DMS 273 (cell line): Measurements from ENCODE around the gene MAP3K8.

Experiments
- DNase-seq: peaks from one replicate; lab custom pipeline; 2025; ENCODE audit not compliant: unreplicated experiment; lab: John Stamatoyannopoulos, UW

Gene MAP3K8

GRCh38 chr10:30433730-30434272, at the start of gene MAP3K8:
Gene MAP3K8 (plus strand): TSS chr10:30434184. CDS start chr10:30438939, 4,755 bp downstream.
- DNase-seq = peak; percentile 75

DNA sequence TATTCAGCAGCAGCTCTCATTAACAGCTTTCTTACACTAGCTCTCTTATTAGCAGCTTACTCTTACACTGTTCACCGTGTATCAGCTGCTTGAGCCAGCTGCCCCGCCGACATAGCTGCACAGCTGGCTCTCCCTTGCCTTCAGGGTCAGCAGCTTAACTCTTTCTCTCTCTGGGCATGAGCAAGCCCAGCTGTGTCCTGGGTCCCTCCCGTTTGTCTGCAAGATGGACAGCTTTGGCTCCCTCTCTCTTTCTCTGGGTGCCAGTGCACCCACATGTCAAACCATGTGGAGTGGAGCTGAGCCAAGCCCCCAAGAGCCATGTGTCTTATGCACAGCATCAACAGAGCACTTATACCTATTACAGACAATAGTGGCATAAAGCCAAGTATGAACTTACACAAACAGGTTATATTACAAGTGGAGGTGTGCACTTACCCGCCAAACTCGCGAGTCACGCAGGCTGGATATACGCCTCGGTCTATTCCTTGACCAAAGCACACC, 49.2 kb upstream of the MAP3K8 start:
- DNase-seq = peak; percentile 79

DNA sequence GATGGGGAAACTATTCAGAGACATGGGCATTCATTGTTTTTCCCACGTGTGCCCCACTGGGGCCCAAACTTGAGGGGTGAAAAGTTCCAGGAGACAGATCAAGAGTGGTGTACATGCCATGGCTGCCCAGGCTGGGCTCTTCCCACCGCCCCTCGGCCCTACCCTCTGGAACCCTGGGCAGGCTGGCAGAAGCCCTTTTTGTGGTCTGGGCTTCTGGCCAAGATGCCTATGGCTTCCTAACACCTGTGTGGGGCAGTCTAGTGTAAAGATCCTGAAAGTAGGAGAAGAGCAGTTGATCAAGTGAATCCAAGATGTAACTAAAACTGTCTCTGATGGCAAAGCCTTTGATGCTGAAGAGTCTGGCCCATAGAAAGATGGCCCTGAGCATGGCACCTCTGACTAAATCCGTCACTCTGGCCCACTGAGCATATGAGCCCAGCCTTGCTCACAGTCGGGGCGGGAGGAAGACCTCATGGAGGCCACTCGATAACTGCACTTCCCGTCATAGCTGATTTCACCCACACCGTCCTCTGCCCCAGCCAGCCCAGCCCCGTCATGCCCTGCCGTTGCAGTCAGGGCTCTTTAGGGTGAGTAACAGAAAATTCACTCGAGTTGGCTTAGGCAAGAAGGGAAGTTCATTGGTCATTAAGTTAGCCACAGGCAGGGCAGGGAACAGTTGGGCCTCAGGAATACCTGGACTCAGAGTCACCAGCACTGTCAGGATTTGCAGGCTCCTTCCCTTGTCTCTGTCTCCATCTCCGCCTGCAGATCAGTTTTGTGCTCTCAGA, 47.0 kb upstream of the MAP3K8 start:
- DNase-seq = no peak

DNA sequence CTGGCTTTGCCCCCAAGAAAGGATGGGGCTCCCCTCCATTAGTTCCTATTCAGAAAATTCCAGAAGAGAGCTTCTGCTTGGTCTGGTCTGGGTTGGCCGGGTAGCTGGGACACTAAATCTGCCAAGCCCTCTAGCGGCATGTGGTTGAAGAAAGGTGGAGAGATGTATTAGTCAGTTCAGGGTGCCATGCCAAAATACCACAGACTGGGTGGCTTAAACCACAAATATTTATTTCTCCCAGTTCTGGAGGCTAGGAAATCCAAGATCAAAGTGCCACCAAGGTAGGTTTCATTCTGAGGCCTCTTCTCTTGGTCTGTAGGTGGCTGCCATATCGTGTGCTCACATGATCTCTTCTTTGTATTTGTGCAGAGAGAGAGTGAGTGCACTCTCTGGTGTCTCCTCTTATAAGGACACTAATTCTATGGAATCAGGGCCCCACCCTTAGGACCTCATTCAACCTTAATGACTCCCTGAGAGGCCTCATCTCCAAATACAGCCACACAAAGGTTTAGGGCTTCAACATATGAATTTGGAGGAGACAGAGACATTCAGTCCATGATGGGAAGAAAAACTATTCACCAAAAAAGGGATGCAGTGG, 46.2 kb upstream of the MAP3K8 start:
- no peak for DNase-seq

DNA sequence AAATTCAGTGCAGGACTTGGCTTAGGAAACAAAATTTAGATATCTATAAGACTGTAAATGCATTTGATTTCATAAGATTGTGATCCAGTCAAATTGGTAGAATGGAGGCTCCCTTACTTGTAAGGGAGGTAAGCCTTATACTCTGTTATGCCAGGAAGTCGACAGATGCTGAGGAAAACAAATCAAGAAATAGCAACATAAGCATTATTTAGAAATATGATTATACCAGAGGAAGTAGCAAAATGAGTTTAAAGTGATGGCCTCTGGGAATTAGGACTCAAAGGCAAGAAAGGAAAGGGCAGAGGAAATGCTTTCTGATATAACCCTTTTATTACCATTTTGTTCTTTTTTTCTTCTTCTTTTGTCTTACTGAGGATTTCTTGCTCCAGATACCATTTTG, 44.4 kb upstream of the MAP3K8 start:
- DNase-seq = no peak

GRCh38 chr10:30390207-30390606, 43.8 kb upstream of the MAP3K8 start:
- DNase-seq = no peak

DNA sequence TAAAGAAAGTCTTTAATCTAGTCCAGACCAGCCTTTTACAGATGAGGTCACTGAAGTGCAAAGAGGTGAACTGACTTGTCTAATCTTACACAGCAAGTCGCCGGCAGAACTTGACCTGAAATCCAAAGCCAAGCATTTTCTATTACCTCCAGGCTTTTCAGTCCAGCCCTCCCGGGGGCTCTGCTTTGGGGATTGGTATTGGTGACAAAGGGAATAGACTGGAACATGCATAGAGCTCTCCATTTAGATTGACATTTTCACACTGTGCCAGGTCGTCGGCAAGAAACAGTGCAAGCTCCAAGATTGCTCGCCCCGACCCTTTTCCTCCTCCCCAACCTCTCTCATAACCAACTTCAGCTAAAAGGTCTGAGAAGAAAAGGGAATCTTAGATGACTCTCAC, 42.7 kb upstream of the MAP3K8 start:
- no peak for DNase-seq

GRCh38 chr10:30392564-30392990, 41.4 kb upstream of the MAP3K8 start:
- peak; percentile 77 for DNase-seq

DNA sequence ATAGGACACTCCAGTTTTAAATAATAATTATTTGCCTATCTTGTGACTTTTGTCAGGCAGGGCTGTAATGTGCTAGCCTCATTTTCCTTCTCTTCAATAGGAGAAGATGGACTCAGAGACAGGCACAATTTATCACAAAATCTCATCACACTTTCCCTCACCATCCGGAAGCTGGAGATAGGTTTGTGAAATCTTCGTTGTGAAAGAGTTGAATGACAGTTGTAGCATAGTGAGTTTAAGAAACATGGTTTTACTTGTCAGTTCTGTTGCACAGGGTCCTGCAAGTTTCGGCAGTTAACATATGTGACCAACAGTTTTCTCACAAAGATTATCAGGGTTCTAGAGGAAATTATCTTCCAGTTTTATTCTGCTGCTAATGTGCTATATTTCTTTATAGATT, 37.7 kb upstream of the MAP3K8 start:
- DNase-seq = no peak

DNA sequence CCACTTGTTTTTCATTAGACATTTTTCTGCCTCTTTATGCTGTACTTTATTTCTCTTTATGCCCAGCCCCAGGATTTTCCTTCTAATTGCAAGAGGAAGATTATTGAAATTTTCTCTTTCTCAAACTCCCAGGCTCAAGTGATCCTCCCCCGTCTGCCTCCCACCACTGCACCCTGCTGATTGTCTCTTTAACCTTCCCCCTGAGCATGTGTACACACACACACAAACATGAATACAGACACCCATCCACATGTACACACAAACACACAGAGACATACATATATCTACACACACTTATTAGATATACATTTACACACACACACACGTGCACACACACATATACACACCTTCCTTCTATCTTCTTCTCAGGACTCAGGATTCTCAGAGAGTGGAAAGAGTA, 37.3 kb upstream of the MAP3K8 start:
- DNase-seq = no peak

DNA sequence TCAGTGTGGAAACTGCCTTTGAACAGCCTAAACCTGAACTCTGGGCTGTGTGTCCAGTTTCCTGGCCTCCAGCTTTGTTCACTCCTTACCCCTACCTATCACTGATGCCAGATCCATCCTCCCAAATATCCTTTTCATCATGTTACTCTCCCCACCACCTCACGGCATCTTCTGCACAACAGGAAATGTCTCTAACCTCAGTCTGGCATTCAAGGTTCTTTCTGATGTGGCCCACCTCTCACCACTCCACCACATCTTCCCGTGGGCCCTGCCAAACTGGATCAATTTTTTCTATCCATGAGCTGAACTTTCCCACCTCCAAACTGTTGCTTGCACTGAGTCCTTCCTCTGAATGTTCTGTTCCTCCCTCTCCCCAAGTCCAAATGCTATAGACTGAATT, 35.8 kb upstream of the MAP3K8 start:
- DNase-seq = no peak

DNA sequence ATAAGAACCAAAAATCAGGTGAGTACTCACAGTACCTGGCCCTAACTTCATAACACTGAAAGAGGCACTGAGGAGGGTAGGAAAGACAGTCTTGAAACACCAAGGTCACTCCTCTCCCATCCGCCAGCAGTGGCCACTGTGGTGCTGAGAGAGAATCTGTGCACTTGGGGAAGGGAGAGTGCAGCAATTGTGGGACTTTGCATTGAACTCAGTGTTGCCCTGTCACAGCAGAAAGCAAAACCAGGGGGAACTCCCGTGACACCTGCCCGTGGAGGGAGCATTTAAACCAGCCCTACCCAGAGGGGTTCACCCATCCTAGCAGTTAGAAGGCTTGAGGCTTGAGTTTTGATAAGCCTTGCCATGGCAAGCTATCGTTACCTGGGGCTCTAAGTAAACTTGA, 35.2 kb upstream of the MAP3K8 start:
- no peak for DNase-seq

- DNase-seq = no peak
Observed at GRCh38 chr10:30403494-30403893, 30.5 kb upstream of the MAP3K8 start.

GRCh38 chr10:30404540-30404939, 29.4 kb upstream of the MAP3K8 start:
- no peak for DNase-seq

- no peak for DNase-seq
Observed at GRCh38 chr10:30411263-30411662, 22.7 kb upstream of the MAP3K8 start.

DNA sequence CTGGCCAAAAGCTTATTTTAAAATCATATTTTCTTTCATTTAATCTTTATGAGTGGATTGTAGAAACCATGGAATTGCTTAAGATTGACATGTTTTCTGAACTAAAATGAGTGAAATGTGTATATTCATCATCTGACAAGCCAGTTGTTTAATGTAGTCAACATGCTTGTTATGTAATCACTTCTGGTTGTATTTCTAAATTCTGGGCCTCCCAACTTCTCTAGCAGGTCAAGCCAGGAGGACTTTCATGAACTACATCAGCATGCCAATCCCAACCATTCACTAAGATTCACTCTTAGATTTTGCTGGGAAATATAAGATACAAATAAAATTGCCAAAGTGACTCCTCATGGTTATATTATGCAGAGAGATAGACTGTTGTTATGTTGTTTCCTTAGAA, 21.1 kb upstream of the MAP3K8 start:
- no peak for DNase-seq

DNA sequence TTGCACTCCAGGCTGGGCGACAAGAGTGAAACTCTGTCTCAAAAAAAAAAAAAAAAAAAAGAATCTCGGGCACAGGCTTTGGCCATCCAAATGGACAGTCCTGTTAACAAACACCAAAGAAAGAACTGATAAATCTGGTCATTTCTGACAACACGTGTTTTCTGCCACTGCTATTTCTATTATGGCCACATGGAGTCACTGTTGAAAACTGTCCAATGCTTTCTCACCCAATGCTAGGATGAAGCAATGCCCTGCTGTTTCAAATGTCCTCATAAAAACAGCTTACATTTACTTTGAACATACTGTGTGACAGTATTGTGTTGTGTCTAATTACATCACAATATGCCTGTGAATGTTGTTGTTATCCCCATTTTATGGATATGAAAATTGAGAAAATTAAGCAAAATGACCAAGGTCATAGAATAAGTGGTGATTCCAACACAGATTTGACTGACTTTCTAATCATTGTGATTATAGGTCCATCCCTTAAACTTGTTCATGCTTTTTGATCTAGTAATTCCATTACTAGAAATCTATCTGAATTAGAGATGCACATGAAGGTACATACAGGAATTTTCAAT, 19.9 kb upstream of the MAP3K8 start:
- peak; percentile 61 for DNase-seq

GRCh38 chr10:30415593-30415992, 18.4 kb upstream of the MAP3K8 start:
- DNase-seq = no peak

- peak; percentile 28 for DNase-seq
Observed at GRCh38 chr10:30417301-30417700, 16.7 kb upstream of the MAP3K8 start.

- DNase-seq = no peak
Observed at GRCh38 chr10:30420266-30420665, 13.7 kb upstream of the MAP3K8 start.

GRCh38 chr10:30420766-30421165, 13.2 kb upstream of the MAP3K8 start:
- no peak for DNase-seq

DNA sequence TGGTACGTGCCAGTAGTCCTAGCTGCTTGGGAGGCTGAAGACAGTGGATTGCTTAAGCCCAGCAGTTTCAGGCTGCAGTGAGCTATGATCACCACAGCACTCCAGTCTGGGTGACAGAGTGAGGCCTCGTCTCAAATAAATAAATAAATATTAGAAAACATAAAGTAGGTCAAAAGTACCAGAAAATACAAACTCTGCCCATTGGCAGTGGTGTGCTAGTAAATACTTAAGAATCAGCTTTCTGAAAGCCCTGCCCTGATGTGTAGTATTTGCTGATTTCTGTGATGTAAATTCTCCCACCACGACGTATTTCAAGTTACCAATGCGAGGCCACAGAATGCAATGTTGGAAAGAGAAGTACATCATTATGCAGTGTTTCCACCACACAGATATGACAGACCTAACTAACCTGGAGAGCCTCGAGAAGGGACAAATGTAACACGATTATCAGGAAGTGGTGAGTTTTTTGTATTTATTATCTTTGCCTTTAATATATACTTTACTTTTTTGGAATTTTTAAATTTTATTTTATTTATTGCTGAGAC, 11.8 kb upstream of the MAP3K8 start:
- no peak for DNase-seq
